NOMO-1 (cell line): Measurements from ENCODE around the gene TMEM131L.
A peak's percentile ranks its signal among the peaks of the same experiment; 100 is the strongest.
"Not testable (repeated sequence)": the region's sequence is repeated elsewhere in the genome, so short reads cannot be mapped to it uniquely, and the experiment has no call there.

Source experiments
- DNase-seq, 2 experiments: peaks; one replicate each; lab custom pipeline; 2025; ENCODE audit not compliant: unreplicated experiment in 2 of 2; lab: John Stamatoyannopoulos, UW

The TMEM131L gene

DNA sequence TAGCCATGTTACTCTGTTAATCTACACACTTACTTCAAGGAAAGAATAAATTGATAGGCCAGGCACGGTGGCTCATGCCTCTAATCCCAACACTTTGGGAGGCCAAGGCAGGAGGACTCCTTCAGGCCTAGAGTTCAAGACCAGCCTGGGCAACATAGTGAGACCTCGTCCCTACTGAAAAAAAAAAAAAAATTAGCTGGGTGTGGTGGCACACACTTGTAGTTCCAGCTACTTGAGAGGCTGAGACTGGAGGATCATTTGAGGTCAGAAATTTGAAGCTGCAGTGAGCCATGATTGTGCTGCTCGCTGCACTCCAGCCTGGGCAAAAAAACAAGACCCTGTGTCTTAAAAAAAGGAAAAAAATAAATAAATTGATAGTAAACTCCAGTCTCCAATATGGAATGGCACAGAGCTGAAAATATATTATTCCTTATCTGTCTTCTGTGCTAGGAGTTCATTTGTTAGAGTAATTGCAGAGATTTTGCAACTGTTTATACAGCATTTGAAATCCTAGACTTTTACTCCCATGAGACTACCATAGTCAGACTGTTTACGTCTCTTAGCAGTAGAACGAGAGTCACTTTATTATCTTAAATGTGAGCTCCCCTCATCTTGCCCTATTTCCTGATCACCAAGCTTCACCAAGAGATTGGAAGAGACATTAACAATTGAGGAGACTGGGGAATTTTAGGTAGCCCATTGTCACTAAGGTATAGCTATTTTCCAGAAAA lies 18.8 kb upstream of the TMEM131L start:
- no peak for DNase-seq

DNA sequence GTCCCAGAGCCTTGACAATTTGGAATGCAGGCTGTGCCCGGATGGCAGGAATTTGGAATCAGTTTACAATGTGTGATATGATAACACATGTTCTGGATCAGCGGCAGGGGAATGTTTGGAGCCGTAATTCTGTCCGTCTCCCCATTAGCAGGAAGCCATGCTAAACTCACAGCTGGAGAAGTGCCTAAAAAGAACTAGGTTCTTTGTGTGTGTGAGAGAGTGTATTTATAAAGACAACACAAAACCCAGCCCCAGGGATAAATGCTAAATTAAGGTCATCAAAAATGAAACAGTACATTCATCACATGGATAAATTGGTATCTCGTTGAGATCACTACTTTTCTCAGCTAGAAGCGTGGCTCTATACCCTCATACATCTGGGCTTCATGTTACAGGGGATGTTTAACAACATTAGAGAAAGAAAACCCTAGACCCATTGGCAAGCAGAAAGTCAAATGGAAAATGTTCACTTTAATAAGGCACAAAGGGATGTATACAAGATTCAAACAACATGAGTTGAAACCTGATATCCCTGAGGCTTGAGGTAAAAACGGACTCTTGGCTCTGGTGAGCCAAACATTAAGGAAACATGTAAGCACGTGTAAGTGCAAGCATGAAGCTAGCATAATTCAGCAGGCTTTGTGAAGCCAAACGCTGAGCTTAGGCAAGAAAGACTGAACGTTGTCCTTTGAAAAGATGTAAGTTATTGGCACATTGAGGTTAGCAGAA lies 18.0 kb upstream of the TMEM131L start:
- DNase-seq, result no peak

DNA sequence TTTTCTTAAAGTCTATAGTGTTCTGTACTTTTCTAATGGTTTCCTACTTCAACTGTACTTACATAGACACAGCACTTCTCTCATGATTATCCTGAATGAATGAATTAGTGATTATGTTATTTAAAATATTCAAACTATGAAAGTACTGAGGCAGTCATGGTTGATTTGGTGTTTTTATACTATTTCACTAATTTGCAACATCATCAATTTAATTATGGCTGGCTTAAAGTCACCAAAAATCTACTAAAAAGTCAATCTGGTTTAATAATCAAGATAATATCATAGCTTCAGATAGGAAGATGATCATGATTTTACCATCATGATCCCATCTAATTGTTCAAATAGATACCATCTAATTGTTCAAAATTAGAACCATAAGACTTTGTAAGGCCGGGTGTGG lies 16.8 kb upstream of the TMEM131L start:
- DNase-seq, result no peak

DNA sequence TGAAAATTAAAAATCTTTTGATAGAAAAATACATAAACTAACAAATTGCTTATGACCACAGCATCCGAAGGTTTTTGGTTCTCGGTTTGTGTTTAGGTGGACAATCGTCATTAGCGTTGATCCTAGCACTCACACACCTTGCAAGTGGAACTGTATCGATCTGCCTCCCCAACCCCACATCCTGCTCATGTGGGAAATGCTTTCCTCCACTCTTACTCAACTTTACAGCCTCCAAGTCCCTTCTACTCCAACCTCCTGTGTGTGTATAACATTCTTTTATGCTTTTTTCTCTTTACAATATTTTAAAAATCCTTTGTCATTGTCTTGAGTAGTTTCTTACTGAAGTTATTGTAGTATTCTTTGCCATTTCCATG lies 15.6 kb upstream of the TMEM131L start:
- no peak for DNase-seq

DNA sequence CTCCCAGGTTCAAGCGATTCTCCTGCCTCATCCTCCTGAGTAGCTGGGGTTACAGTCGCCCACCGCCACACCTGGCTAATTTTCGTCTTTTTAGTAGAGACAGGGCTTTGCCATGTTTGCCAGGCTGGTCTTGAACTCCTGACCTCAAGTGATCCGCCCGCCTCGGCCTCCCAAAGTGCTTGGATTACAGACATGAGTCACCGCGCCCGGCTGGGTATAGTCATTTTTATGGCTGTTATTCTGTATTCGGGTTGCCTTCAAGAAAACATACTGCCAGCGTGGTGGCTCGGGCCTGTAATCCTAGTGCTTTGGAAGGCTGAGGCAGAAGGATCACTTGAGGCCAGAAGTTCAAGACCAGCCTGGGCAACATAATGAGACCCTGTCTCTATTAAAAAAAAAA lies 15.0 kb upstream of the TMEM131L start:
- not testable (repeated sequence) for DNase-seq

DNA sequence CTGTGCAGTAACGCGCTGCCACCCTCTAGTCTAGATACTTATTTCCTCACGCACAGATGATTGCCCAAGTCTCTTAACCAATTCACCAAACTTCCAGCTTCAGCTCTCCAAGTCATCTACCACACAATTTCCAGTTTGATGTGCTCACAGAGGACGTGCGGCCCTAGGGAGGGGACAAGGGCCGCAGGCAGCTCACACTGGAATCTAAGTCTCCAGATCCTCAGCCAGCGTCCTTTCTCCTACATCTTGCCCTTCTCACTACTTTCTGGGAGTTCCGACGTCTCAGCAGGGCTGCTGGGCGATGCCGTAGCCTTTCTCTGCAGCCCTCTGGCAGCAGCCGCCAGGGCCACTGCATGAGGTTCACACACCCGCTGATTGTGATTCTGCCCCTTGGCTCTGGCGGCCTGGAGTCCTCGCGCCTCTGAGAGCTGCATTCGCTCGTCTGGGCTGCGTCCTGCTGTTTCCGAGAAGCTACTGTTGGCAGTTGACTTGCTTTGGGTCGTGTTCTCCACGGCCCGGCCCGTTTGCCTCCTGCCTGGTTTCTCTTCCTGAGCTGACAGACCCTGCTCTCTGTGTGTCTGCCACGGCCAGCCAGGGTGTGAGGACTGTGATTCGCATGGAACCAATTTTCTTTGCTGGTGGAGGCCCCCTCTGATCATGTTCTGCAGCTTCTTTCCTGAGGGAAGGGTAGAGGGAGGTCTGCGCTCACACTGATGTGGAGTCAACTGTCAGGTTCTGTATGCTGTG lies 14.1 kb upstream of the TMEM131L start:
- peak; percentile 29 to 43 for DNase-seq

DNA sequence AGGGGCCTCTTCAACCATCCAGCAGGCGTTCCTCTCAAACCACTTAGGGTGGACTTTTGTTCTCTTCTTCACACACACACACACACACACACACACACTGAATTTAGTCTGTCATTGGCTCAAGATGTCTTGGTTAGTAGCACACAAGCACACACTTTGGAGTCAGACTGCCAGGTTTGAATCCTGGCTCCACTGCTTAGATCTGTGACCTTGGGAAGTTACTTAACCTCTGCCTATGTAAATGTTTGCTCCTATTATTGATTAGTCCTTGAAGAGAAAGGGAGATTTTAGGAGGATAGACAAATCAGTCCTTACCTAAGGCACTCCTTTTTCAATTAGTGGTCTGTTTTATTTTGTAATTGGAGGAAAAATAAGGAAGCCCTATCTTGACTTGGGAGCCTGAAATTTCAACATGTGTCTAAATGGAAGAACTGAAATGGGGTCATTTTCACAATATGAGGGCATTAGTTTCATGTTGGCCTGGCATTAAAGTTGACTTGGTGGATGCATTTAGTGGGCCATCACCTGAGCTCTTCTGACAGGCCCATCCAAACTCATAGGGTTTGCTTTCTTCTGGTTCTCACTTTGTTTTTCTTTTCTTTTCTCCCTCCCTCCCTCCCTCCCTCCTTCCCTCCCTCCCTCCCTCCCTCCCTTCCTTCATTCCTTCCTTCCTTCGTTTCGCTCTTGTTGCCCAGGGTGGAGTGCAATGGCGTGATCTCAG lies 13.3 kb upstream of the TMEM131L start:
- DNase-seq, result no peak

DNA sequence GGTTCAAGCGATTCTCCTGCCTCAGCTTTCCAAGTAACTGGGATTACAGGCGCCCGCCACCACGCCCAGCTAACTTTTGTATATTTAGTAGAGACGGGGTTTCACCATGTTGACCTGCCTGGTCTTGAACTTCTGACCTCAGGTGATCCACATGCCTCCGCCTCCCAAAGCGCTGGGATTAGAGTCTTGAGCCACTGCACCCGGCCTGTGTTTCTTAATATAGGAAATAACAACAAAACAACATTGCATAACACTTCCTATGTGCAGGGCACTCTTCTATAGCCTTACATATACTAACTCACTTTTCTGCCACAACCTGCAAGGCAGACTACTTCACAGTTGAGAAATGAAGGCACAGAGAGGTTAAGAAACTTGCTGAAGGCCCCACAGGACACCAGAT lies 12.8 kb upstream of the TMEM131L start:
- DNase-seq, result no peak

DNA sequence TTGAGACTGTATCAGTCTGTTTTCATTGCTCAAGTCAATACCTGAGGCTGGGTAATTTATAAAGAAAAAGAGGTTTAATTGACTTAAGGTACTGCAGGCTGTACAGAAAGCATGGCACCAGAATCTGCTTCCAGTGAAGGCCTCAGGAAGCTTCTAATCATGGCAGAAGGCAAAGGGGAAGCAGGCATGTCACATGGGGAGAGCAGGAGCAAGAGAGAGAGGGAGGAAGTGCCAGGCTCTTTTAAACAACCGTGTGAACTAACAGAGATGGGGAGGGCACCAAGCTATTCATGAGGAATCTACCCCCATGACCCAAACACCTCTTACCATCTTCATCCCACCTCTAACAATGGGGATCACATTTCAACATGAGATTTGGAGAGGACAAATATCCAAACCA lies 7.2 kb upstream of the TMEM131L start:
- DNase-seq, result no peak

DNA sequence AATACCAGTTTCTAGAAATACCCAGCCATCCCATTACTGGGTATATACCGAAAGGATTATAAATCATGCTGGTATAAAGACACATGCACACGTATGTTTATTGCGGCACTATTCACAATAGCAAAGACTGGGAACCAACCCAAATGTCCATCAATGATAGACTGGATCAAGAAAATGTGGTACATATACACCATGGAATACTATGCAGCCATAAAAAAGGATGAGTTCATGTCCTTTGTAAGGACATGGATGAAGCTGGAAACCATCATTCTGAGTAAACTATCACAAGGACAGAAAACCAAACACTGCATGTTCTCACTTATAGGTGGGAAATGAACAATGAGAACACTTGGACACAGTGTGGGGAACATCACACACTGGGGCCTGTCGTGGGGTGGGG lies 4.6 kb upstream of the TMEM131L start:
- not testable (repeated sequence) for DNase-seq

DNA sequence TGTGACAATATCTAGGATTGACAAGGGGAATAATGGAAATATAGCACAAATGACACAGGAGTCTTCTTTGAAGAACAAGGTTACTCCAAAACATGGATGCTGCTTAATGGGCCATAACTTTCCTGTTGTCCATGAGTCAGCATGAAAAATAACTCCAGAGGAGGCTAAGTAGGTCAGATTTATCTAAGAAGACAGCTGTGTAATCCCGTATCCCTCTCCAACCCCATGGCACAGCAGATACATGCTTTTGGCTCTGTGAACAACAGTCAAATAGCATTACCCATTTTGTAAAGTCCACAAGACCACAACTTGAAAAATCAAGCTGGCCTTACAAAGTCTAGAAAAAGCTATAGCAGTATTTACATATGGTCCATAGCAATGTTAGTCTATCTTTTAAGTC lies 2.1 kb upstream of the TMEM131L start:
- DNase-seq, result no peak

DNA sequence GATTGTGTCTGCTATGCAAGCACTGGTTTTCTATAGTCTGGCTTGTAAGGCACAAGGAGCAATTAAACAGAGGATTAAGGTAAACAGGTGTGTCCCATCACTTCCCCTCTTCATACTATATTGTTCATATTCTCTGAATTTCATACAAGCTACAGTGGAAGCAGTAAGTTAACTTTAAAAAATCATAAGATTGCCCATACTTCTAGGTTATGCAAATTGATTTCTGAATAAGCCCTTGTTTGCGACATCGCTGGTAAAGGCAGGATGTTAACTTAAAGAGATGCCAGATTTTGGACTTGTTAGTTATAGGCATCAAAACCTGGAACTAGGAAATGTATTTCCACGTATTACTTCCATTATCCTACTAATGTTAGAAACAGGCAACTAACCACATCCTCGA lies 1.0 kb upstream of the TMEM131L start:
- DNase-seq, result peak in 1 of 2 experiments; percentile 47

DNA sequence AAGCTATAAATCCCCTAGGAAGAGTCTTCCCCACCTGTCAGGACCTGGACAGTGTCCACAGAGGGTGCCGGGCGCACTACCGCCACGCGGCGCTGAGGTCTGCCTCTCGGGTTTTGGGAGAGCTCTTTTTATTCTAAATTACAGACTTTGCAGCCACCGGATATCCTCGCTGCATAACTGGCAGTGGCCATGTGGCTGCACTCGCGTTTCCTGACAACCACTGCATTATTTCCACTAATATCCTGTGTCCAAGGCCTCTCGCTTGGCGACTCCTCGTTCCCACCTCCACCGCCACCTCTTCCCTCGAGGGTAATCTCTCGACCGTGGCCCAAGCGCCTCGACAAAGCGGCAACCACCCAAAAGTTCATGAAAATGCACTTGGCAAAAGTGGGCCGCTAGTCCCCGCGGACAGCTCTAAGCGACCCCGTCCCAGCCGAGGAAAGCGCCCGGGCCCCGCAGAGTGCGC lies 512 bp upstream of the TMEM131L start:
- DNase-seq, result peak in 1 of 2 experiments; percentile 40

DNA sequence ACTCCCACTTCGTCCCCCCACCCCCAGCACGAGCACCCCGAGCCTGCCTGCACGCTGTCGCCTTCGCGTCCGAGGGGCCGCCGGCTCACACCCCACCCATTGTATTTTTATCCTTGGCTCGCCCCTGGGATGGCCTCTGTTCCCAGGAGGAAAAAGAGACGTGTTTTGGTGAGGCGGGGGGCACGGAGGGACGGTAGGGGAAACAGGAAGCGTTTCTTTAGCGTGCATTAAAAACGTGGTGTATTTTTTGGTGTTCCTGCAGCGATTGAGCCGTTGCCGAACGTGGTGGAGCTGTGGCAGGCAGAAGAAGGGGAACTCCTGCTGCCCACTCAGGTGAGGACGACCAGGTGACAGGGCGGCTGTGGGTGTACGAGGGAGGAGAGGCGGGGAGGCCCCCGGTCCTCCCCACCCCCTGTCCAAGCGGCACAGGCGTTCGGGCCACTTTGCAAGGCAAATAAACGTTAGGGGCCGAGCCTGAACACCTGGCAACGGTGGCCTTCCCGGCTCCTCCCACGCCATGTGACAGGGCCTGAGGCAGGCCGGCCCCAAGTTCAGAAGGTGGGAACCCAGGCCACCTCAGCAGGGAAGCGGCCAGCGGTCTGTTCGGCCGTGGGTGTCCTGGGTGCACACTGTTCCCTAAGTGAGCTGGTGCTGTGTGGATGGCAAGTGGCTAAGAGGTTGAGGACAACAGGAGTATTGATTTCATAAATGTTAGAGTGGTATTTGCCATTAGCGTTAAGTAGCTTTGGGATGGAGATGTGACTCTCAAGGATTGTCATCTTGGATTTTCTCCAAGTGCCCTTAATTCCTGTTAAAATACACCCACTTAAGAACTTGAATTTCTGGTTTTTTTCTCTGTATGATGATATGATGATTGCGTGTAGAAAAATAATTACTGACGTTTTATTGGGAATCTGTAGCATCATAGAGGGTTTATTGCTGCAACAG lies 1.1 kb downstream of the TMEM131L start:
- DNase-seq, result no peak

DNA sequence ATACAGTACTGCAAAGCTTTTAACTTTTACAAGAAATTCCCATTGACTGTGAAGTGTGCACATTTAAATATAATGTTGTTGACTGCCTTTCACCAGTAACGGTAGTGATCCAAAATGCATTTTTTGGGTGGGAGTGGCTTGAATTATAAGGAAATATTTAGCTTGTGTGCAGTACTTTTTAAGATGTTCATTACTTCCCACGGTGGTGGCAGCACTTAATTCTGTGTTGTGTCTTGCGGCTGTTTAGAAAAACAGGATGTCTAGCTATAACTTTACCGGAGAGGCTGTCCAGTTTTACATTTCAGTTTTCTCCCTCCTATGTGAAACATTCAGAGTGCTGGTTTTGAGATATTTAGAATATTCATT lies 1.7 kb downstream of the TMEM131L start:
- DNase-seq, result peak in 1 of 2 experiments; percentile 22

DNA sequence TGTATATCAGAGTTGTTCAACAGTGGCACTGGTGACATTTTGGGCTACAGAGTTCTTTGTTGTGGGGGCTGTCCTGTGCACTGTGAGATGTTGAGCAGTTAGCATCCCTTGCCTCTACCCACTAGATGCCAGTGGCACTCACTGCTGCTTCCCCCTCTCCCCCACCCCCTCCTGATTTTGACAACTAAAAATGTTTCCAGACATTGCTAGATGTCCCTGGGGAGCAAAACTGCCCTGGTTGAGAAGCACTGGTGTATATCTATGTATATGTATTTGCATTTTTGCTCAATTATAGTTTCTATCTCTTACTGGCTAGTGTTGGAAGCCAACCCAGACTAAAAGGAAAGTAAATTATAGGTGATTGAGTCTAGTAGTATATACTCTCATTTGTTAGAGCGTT lies 2.4 kb downstream of the TMEM131L start:
- DNase-seq, result no peak

DNA sequence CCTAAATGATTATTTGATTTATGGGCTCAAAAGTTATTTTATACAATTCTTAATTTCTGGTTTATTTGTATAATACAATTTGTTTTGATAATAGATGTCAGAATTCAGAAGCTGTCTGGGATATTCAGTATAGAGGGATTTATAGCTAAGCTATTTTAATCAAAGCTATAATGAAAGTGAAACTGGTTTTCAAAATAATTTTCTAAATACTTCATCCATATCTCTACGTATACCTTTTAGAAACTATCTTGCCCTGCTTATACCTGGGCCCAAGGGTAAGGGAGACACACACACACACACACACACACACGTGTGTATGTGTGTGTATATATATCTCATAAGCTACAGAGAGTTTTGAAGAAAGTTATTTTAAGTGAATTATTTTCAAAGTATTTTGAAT lies 2.9 kb downstream of the TMEM131L start:
- no peak for DNase-seq

DNA sequence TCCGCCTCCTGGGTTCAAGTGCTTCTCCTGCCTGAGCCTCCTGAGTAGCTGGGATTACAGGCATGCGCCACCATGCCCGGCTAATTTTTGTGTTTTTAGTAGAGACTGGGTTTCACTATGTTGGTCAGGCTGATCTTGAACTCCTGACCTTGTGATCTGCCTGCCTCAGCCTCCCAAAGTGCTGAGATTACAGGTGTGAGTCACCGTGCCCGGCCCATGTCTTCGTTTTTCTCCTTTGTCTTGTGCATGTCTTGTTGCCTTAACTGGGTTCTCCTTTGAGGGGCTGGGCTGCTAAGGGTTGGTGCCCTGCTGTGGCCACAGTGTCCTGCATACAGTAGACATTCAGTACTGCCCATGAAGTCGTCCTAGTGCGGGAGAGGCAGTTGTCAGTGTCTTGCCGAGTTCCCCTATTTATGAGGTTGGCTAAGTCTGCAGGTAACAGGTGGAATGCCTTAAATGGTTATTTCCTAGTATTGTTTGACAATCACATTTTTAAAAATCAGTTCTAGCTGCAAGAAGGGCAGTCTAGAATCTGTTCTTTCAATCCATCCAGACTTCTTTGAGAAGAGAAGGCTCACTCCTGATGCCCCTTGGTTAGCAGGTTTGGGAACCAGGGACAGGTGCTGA lies 5.0 kb downstream of the TMEM131L start:
- DNase-seq, result not testable (repeated sequence)

DNA sequence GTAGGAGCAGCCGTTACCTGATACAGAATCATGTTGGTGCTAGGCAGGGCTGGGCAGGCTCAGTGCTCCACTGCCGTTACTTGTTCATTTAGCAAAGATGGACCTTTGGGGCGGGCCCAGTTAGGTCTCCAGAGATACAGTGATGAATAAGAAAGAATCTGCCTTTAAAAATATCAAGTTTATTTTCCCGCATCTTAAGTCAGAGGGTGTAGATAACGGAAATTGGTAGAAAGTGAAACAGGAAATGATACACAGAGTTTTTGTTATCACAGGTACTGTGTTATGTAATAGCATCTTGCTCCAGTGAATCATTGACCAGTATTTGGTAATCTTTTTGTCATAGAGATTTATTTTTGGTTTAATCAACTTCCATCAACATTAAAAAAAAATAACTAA lies 5.5 kb downstream of the TMEM131L start:
- peak; percentile 23 to 75 for DNase-seq
